GM18499 (cell line): ENCODE data around the gene DOCK6.

Experiments used
- ATAC-seq: cut with Tn5 transposase; IDR thresholded peaks from one replicate; pipeline ENCODE4 v1.9.1; 2021; ENCODE audit warnings: moderate number of reproducible peaks; ENCODE audit not compliant: insufficient read depth, unreplicated experiment

Gene DOCK6

GRCh38 chr19:11226716-11227166 is 35.6 kb downstream of the DOCK6 start:
- no peak for ATAC-seq

- no peak for ATAC-seq
These were observed 36.5 kb downstream of the DOCK6 start for GRCh38 chr19:11225815-11226214.

- ATAC-seq: no peak
These were observed 37.2 kb downstream of the DOCK6 start for GRCh38 chr19:11225172-11225571.

DNA sequence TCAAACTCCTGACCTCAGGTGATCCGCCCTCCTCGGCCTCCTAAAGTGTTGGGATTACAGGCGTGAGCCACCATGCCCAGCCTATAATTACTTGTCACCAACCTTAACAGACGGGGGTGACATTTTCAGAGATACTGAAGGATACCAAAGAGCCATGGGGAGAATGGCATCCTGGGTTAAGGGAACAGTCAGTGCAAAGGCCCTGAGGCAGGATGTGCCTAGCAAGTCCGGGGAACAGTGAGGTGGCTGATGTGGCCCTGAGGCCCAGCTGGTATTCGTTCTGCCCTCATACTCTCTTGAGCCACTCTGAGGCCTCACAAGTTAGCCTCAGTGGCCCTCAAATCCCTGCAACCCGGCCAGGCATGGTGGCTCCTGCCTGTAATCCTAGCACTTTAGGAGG is 37.9 kb downstream of the DOCK6 start:
- ATAC-seq: no peak

- ATAC-seq: no peak
These were observed 39.1 kb downstream of the DOCK6 start for GRCh38 chr19:11223200-11223599.

GRCh38 chr19:11221082-11221598 is 41.2 kb downstream of the DOCK6 start:
- no peak for ATAC-seq

GRCh38 chr19:11214387-11214786 is 47.9 kb downstream of the DOCK6 start:
- no peak for ATAC-seq

- ATAC-seq: no peak
These were observed 51.7 kb downstream of the DOCK6 start for GRCh38 chr19:11210656-11210928.

- no peak for ATAC-seq
These were observed 52.3 kb downstream of the DOCK6 start for GRCh38 chr19:11209839-11210655.

GRCh38 chr19:11208561-11209471 is 53.5 kb downstream of the DOCK6 start:
- no peak for ATAC-seq

DNA sequence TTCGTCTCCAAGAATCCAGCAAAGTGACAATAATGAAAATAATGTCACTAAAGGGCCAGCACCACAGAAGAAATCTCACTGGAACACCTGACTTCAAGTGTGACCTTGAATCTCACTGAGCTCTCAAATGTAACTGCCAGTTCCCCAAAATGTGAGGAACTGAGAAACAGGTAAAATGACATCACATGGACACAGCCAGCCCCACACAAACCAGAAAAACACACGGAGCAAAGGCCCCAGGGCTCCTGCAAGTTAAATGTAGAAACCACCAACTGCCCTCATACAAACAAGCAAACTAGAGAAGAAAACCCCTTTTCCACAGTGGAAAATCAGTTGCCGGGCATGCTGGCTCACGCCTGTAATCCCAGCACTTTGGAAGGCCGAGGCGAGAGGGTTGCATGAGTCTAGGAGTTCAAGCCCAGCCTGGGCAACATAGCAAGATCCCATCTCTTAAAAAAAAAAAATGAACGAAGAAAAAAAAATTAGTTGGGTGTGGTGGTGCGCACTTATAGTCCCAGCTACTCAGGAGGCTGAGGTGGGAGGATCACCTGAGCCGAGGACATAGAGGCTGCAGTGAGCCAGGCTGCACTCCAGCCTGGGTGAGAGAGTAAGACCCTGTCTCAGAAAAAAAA is 56.3 kb downstream of the DOCK6 start:
- no peak for ATAC-seq

GRCh38 chr19:11204943-11205349 is 57.4 kb downstream of the DOCK6 start:
- ATAC-seq: no peak

GRCh38 chr19:11204076-11204602 is 58.2 kb downstream of the DOCK6 start:
- ATAC-seq: no peak

DNA sequence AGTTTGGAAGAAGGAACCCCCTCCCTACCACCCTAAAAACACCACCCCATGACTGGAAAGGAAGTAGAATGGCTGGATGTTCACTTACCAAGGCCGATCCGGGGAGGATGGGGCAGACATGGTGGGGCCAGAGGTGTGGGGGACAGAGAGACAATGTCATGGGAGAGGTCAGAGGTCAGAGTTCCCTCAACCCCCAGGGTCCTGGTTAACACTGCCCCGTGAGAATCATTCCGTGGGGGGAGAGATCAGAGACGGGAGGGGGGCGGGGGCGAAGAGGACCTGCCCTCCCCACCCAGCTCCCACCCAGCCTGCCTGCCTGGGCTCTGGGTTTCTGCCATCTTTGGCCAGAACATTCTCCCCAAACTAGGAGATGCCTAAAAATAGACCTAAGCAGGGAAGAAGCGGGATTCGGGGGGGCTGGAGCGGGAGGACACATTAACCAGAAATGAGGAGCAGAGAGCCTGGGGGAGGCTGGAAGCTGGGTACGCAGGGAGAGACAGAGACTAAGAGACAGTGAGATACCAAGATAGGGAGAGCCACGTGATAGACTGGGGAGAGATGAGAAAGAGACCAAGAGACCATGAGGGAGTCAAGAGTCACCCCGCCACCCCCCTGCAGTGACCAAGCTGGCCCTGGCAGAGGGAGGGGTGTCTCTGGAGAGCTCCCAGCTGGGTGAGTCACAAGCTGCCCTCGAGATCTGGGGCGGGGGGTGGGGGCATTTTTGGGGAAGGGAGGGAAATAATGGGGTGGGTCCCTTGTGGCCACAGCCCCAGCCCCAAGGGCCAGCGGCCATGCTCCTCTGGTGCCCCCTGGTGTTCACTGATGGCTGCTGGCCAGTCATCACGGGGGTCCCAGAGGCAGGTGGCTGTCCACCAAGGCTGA is 58.9 kb downstream of the DOCK6 start:
- ATAC-seq: no peak

DNA sequence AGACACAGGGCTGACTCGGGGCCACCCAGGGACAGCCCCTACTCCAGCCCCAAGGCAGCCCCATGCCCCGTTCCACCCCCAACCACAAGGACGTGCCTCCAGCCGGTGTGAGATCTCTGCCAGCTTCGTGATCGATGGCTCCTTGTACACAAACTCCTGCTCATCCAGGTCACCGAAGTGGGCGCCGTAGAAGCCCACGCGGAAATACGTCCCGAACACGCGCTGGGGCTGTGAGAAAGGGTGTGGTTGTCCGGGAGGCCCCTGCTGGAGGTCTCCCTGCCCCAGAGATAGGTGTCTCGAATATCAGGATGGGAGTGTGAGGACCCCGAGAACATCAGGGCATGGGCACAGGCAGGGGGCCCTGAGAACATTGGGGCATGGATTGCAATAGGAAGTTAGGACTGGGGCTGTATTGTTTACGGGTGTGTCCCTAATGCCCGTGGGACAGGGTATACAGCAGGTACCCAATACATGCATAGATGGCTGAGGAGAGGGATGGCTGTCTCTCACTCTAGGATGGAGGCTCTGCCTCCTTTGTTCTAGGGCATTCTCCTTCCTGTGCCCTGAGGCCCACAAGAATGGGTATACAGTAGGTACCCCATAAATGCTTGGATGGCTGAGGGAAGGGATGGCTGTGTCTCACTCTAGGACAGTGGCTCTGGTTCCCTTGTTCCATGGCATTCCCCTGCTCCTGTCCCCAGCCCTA is 59.7 kb downstream of the DOCK6 start:
- no peak for ATAC-seq

- ATAC-seq: no peak
These were observed 60.5 kb downstream of the DOCK6 start for GRCh38 chr19:11201791-11202190.

DNA sequence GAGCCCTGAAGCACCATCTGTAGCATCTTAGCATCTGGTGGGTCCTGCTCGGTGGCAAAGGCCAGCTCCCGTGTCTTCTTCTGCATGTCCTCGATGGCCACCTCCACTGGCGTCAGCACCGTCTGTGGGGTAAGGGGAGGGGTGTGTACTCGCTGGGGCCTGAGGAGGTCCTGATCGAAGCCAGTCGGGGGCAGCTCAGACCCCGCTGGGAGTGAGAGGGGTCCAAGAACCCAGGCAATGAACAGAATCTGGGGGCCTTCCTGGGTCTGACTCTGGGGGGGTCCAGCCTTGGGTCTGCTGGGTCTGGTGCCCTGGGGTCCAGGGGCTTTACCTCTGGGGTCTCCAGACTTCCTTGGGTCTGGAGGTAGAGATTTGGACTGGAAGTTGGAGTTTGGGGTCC is 61.4 kb downstream of the DOCK6 start:
- ATAC-seq: no peak

DNA sequence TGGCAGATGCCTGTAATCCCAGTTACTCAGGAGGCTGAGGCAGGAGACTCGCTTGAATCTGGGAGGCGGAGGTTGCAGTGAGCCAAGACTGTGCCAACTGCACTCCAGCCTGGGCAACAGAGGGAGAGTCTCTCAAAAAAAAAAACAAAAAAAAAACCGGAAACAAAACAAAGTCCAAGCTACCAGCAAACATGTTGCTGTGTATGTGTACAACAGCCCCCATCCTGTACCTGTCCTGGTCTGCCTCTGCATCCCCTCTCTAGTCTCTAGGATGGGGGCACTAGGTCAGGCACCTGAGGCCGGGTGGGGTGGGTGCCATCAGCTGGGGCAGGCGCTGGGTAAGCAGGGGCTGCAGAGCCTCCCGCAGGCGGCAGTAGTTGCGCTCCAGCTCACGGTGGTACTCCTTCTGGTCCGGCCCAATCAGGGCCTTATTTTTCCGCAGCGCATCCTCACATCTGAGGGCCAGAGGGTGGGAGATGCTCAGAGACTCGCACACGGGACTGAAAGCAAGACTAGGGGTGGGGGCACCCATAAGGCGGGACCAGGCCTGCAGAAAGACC is 62.2 kb downstream of the DOCK6 start:
- no peak for ATAC-seq

- ATAC-seq: no peak
These were observed 62.8 kb downstream of the DOCK6 start for GRCh38 chr19:11199517-11199916.
